Stimulated activated CD8-positive, alpha-beta memory T cell treated with anti-CD3 and anti-CD28 coated beads, Interleukin-12 subunit alpha, Interleukin-12 subunit beta, amount 100 ng/mL, for 24 hours (primary cell): Measurements from ENCODE around the gene RASGRF2.

Experiments
- DNase-seq: peaks from one replicate; pipeline ENCODE4 v3.0.0-alpha.2; 2020; ENCODE audit errors: extremely low read depth

RASGRF2 gene

DNA sequence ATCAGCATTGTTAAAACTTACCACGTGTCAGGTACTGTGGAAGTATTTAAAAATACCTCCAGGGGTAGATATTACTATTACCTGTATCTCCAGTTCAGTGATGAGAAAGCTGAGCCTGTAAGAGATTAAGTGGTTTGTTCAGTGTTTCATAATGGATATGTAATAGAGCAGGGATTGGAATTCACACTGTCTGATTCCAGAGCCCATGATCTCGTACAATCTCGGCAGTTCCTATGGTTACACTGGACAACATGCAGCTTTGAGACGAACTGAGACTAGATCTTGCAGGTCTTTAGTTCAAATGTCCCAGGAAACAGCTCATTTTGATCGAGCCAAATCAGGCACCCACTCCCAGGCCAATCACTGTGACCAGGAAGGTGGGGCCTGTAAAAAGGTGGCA lies 8.8 kb upstream of the RASGRF2 start:
- no peak for DNase-seq

DNA sequence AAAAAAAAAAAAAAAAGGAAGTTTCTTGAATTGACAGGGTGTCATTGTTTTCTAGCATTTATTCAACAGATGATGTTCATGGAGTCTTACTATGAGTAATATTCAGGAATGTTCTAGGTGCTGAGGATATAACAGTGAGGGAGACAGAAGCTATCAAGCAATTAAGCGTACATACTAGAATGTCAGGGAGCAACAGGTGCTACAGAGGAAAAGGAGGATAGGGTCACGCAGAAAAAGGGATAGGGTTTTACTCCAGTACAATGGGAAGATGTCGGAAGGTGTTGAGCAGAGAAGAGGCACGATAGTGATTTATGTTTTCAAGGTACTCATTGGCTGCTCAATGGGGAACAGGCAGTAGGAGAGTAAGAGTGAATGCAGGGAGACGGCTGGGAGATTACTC lies 6.6 kb upstream of the RASGRF2 start:
- DNase-seq: no peak

- no peak for DNase-seq
Observed at GRCh38 chr5:80955082-80955590, 5.0 kb upstream of the RASGRF2 start.

DNA sequence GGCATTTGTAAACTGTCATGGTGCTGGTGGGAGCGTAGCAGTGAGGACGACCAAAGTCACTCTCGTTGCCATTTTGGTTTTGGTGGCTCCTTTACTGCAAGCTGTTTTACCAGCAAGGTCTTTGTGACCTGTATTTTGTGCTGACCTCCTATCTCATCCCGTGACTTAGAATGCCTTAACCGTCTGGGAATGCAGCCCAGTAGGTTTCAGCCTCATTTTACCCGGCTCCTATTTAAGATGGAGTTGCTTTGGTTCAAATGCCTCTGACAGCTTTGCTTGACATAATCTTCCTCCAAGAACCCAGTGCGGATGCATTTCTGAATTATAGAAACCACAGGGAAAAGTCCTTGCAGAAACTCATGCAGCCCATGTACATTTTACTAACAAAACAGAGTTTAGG lies 3.9 kb upstream of the RASGRF2 start:
- DNase-seq: no peak

DNA sequence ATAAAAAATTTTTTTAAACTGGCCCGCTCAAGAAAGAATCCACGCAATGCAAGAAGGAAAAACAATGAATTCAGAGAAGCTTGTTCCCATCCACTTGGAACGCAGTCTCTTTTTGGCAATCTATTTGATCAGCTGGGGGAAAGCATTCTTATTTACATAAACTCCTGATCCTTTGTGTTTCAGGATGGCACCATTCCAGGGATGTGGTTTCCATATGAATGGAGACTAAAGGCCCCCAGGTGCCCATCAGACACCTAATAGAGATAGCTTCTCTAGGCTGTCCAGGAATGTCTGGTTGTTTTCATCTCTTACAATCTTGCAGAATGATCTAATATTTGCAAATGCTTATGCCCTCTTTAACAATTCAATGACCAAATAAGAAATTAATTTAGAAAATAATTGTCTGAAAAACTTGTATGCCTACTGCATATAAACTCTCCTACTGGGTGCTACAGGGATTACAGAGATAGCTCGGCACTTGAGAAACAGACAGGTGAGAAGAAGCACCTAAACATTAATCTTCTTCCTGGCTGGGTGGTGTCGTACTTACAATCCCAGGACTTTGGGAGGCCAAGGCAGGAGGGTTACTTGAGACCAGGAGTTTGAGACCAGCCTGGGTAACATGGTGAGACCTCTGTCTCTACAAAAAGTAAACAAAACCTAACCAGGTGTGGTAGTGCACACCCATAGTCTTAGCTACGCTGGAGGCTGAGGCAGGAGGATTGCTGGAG lies 3.0 kb upstream of the RASGRF2 start:
- DNase-seq: no peak

- no peak for DNase-seq
Observed at GRCh38 chr5:80958616-80959015, 1.5 kb upstream of the RASGRF2 start.

GRCh38 chr5:80959138-80959537 lies 1.0 kb upstream of the RASGRF2 start:
- no peak for DNase-seq

- no peak for DNase-seq
Observed at GRCh38 chr5:80960531-80961375, 590 bp downstream of the RASGRF2 start.

GRCh38 chr5:80961376-80962281 lies 1.5 kb downstream of the RASGRF2 start:
- DNase-seq: no peak

DNA sequence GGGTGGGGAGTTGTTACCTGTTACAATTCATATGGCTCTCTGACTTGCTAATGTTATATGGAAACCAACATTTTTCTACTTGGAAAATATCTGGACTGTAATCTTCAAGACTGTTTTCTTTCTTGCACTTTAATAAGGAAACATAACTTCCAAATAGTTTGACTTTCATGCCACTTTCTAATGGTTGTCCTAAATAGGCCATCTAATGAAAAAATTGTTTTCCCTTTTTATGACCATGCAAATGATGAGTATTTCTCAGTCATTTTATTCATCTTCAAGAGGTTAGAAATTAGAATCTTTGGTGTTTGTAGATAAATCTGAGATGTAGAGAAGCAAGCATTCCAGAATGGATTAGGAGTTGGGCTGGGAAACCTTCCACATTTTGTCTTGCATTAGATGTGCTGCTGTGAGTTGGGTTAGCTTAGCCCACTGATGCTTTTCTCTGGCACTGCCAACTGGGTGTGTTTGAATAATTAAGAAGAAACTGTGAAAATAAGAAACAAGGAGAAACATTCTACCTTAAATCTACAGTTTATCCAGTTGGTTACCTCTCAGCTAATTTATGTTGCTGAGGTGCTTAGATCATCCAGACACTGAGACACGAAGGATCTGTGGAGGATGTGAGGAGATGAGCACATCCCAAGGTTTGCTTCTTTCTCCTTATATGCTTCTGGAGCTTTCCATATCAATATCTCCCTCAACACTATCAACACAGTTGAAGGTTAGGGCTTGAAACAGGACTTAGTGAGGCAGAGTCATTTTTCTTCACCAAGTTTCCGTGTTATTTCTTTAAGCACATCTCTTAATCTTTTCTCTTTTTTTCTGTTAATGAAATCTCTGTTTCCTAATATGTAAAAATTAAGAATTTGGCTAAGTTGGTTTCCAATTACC lies 2.7 kb downstream of the RASGRF2 start:
- no peak for DNase-seq

- no peak for DNase-seq
Observed at GRCh38 chr5:80963521-80963895, 3.3 kb downstream of the RASGRF2 start.

GRCh38 chr5:80963966-80964481 lies 3.9 kb downstream of the RASGRF2 start:
- no peak for DNase-seq

GRCh38 chr5:80964491-80964890 lies 4.3 kb downstream of the RASGRF2 start:
- DNase-seq: no peak

DNA sequence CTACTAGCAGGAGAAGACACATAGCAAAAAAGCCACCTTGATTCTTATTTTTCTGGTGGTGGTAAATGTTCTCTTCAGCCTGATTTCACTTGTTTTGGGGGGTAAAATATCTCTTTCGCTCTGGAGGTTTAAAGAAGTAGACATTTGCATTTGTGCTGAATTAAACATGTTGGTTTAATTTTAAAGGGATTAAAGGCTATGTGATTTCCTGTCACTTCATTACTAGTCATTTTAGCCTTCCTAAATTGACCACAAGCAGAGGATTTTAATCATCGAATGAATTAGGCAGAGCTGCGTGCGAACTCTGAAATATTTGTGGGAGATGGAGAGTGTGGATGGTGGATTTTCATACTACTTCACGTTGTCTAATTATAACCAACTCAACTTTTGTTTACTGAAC lies 4.8 kb downstream of the RASGRF2 start:
- no peak for DNase-seq

GRCh38 chr5:80967500-80968181 lies 7.5 kb downstream of the RASGRF2 start:
- DNase-seq: no peak

DNA sequence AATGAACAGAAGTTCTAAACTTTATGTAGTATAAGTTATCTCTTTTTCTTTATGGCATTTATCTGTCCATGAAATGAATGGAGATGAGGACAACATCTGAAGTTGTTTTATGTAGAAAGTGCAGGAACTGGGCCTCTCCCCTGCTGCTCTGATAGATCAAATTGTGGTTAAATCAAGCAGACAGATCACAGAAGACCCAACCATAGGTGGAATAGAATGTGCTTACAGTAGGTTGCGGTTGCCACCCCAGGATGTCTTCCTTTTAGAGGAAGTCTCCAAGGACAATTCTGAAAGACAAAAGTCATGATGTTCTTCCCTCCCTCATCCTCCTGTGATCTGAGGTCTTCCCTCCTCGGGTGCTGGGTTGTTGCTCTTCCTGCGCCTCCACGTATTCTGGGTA lies 12.9 kb downstream of the RASGRF2 start:
- no peak for DNase-seq

DNA sequence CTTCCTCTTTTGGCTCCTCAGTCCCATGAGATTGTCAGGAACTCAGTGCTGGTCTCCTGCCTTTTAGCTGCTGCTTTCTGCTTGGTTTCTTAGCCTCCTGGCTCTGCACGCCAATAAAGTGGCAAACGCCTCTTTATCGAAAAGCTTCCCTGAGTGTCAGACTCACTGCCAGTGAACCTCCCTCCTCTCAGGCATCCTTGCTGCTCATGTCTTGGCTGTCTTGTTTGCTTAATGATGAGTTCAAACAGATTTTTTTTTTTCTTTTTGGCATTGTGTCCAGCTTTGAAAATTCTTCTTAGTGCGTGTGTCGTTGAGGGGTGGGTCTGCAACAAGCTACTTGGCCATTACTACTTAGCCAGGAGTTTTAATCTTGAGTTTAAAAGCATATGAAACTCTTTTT lies 14.9 kb downstream of the RASGRF2 start:
- DNase-seq: no peak

DNA sequence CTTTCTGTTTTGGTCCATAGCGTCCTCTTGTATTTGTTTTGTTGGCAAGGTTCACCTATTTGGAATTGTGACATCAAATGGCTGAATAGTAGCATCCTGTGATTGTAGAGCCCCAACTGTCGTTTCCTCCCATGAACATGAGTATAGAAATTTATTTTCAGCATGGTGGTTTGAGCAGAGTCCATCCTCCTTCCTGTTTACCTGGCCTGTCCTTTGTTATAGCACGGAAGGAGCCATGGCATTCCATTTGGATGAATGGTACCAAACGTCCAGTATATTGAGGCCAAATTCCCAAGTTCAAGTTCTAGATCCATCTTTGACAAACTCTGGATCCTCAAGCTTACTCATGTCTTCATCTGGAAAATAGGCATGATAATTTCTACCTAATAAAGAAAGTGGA lies 16.8 kb downstream of the RASGRF2 start:
- DNase-seq: no peak

GRCh38 chr5:80977764-80978163 lies 17.6 kb downstream of the RASGRF2 start:
- DNase-seq: no peak

DNA sequence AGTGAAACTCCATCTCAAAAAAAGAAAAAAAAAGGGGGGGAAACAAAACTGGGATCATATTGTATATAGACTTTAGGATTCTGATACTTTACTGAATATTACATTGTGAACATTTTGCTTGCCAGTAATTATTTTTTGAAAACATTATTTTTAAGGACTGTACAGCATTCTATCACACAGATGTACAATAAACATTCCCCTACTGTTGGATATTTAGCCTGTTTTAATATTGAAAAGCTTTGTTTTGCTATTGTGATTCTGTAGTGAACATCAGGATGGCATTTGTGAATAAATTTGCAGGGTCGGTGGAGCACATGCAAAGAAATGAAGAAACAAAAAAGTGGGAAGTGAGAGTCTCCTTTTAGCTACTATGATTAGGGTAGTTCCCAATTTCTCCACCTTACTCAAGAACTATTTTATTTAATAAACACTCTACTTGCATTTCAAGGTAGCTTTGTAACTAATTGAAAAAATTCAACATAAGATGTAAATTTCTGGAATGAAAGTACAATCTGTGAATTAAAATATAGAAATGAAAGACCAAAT lies 18.7 kb downstream of the RASGRF2 start:
- DNase-seq: no peak
